Transverse colon (tissue), 4 donors: ENCODE results near the gene RAET1E. TPM values are rescaled to one million over a fixed set of nuclear protein-coding genes. Genes with fewer than 3 reads are reported as not detected.
A peak's percentile ranks its signal among the peaks of the same experiment; 100 is the strongest.
"Not testable (repeated sequence)": the region's sequence is repeated elsewhere in the genome, so short reads cannot be mapped to it uniquely, and the experiment has no call there.

Experiments
- DNase-seq: peaks from one replicate; pipeline ENCODE4 v3.0.0-alpha.2; 2019
- H3K27ac ChIP-seq, 4 donors: fragments of 200-600 bp; sonication (generic); 2 replicates each; pipeline ENCODE4 v1.5.1; 2016 to 2018; ENCODE audit warnings: inconsistent platforms in 4 of 4
- H3K27me3 ChIP-seq: fragments of 200-600 bp; sonication (generic); 2 replicates; pipeline ENCODE4 v1.5.1; 2017; ENCODE audit warnings: inconsistent platforms
- H3K36me3 ChIP-seq, 4 donors: fragments of 200-600 bp; sonication (generic); 2 replicates each; pipeline ENCODE4 v1.5.1; 2017 to 2019; ENCODE audit warnings: inconsistent platforms in 4 of 4
- H3K4me1 ChIP-seq, 4 donors: fragments of 200-600 bp; sonication (generic); 2 replicates each; pipeline ENCODE4 v1.5.1; 2017 to 2020; ENCODE audit warnings: inconsistent platforms in 4 of 4
- H3K4me3 ChIP-seq, 4 donors: fragments of 200-600 bp; sonication (generic); 1 replicate in 1 of 4; 2 replicates in 3 of 4; pipeline versions ENCODE4 v1.5.1 to v1.6.1; 2017 to 2019; ENCODE audit warnings: inconsistent platforms in 4 of 4
- H3K9me3 ChIP-seq, 2 donors: fragments of 200-600 bp; sonication (generic); 2 replicates each; pipeline ENCODE4 v1.5.1; 2017 to 2019; ENCODE audit warnings: inconsistent platforms in 2 of 2
- EP300 ChIP-seq: sonication (generic); formaldehyde crosslinking; IDR thresholded peaks from one replicate; pipeline ENCODE4 v1.6.1; 2017; ENCODE audit warnings: antibody characterized with exemption, low read depth
- POLR2A ChIP-seq: fragments of 450-650 bp; IDR thresholded peaks from one replicate; pipeline ENCODE4 v1.6.1; 2016; ENCODE audit warnings: antibody characterized with exemption, mild to moderate bottlenecking, moderate library complexity
- POLR2AphosphoS5 ChIP-seq, 3 donors: sonication (generic); formaldehyde crosslinking; IDR thresholded peaks; one replicate each; pipeline ENCODE4 v1.6.1; 2016; ENCODE audit warnings: antibody characterized with exemption in 3 of 3
- WGBS, 2 donors: methylation state at CpG; one replicate each; pipeline ENCODE4 v1.1.5; 2018; ENCODE audit warnings: low coverage in 1 of 2; 5-methylcytosine and 5-hydroxymethylcytosine counted together
- in situ Hi-C, 4 donors: fragments of 200-750 bp; cut with MboI; loops; one replicate each; pipeline versions ENCODE4 v1.15.0 to v1.15.1; 2017; ENCODE audit warnings: low sequenced_read_pairs in 3 of 4, low pct_ligation_motif_present in 1 of 4, low pct_unique_long_range_greater_than_20kb in 1 of 4
- intact Hi-C: fragments of 100-400 bp; cut with DNase I; formaldehyde crosslinking; loops from one replicate; pipeline ENCODE4 v1.15.1; 2023; ENCODE audit warnings: low total_unique reads
- total RNA-seq, 4 donors: library from RNA; depleted of rRNA; stranded (reverse); fragments of >200 nt; gene quantifications; one replicate each; pipeline ENCODE4 v1.1.0, GENCODE V29; 2016
- TF ChIP-seq, protein P1 (sequence below), 5 experiments: fragments of 200-600 bp in 3 of 5; fragments of 450-650 bp in 2 of 5; sonication (generic) in 3 of 5; IDR thresholded peaks; 1 replicate in 2 of 5; 2 replicates in 3 of 5; pipeline ENCODE4 v1.5.1; 2016 to 2017; ENCODE audit warnings: antibody characterized with exemption in 5 of 5, inconsistent platforms in 3 of 5, mild to moderate bottlenecking in 2 of 5, moderate library complexity in 1 of 5

Gene RAET1E
- total RNA-seq, 4 donors from 2014 or later = not detected

- intact Hi-C loops = no loop called here
- Histone ChIP-seq H3K36me3 (no peaks in the 10 kb centered on the region), H3K27ac (no peak overlapping the region), H3K27me3 (no peaks in the 10 kb centered on the region), H3K9me3 (no peaks in the 10 kb centered on the region), H3K4me1 (peaks cover 3 to 33% (median 20%) of the 10 kb centered on the region in 4 donors), H3K4me3 (no peak overlapping the region)
- in situ Hi-C loops = no loop called here
- TF ChIP-seq EP300 (no peak), POLR2AphosphoS5 (IDR thresholded peaks at IDR 0.05) (no peak), POLR2A (no peak)
- TF ChIP-seq, protein P1, sequence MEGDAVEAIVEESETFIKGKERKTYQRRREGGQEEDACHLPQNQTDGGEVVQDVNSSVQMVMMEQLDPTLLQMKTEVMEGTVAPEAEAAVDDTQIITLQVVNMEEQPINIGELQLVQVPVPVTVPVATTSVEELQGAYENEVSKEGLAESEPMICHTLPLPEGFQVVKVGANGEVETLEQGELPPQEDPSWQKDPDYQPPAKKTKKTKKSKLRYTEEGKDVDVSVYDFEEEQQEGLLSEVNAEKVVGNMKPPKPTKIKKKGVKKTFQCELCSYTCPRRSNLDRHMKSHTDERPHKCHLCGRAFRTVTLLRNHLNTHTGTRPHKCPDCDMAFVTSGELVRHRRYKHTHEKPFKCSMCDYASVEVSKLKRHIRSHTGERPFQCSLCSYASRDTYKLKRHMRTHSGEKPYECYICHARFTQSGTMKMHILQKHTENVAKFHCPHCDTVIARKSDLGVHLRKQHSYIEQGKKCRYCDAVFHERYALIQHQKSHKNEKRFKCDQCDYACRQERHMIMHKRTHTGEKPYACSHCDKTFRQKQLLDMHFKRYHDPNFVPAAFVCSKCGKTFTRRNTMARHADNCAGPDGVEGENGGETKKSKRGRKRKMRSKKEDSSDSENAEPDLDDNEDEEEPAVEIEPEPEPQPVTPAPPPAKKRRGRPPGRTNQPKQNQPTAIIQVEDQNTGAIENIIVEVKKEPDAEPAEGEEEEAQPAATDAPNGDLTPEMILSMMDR (IDR thresholded peaks at IDR 0.05) = no peak
- DNase-seq = no peak
- 67 to 84% methylated on average over 3 to 10 of the region's 10 CpGs for WGBS, 2 donors
Observed at GRCh38 chr6:149856256-149856994, 41.5 kb downstream of the RAET1E start.

GRCh38 chr6:149855741-149856140, 42.2 kb downstream of the RAET1E start:
- Histone ChIP-seq H3K9me3 (no peaks in the 10 kb centered on the region), H3K27ac (peak overlapping the region in 2 of 4 donors; percentile 1 to 35), H3K36me3 (no peaks in the 10 kb centered on the region), H3K4me1 (peaks cover 3 to 30% (median 20%) of the 10 kb centered on the region in 4 donors), H3K4me3 (no peak overlapping the region), H3K27me3 (no peaks in the 10 kb centered on the region)
- TF ChIP-seq EP300 (no peak), POLR2AphosphoS5 (IDR thresholded peaks at IDR 0.05) (no peak), POLR2A (no peak)
- TF ChIP-seq, protein P1 (IDR thresholded peaks at IDR 0.05) = no peak
- in situ Hi-C loops (no loop called here), intact Hi-C loops (no loop called here)
- DNase-seq = no peak
- 59% methylated on average over 2 of the region's 2 CpGs; no CpG with 5 or more reads in 1 of the 2 donors for WGBS, 2 donors

- in situ Hi-C loops (no loop called here), intact Hi-C loops (no loop called here)
- Histone ChIP-seq H3K27ac (peak overlapping the region in 2 of 4 donors; percentile 1 to 35), H3K36me3 (no peaks in the 10 kb centered on the region), H3K4me1 (peaks cover 3 to 30% (median 20%) of the 10 kb centered on the region in 4 donors), H3K27me3 (no peaks in the 10 kb centered on the region), H3K4me3 (no peak overlapping the region), H3K9me3 (no peaks in the 10 kb centered on the region)
- DNase-seq = no peak
- TF ChIP-seq, protein P1 (IDR thresholded peaks at IDR 0.05) = no peak
- TF ChIP-seq POLR2AphosphoS5 (IDR thresholded peaks at IDR 0.05) (no peak), EP300 (no peak), POLR2A (no peak)
- 61% methylated on average over 5 of the region's 5 CpGs; no CpG with 5 or more reads in 1 of the 2 donors for WGBS, 2 donors
Observed at GRCh38 chr6:149855040-149855654, 42.8 kb downstream of the RAET1E start.

DNA sequence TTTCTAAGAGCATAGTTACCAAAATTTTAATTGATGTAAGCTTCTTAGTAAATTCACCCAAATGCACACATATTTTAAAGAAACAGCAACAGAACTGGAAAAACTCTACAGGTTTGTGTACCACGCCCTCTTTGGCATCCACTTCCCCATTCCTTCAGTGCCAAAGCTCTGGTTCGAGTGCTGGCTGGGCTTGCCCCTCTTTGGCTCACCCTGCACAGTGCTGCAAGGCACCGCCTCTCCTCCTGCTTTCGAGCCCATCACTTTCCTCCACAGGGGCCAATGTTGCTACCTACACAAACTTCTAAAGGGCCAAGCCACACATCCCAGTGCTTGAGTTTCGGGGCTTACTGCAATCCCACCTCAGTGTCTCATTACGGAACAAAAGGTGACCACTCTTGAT, 43.4 kb downstream of the RAET1E start:
- Histone ChIP-seq H3K36me3 (no peaks in the 10 kb centered on the region), H3K4me1 (peaks cover 3 to 30% (median 18%) of the 10 kb centered on the region in 4 donors), H3K27me3 (no peaks in the 10 kb centered on the region), H3K4me3 (no peak overlapping the region), H3K27ac (peak overlapping the region in 1 of 4 donors; percentile 35), H3K9me3 (no peaks in the 10 kb centered on the region)
- intact Hi-C loops = no loop called here
- in situ Hi-C loops = no loop called here
- 69 to 100% methylated on average over 1 to 6 of the region's 6 CpGs for WGBS, 2 donors
- no peak for DNase-seq
- TF ChIP-seq POLR2A (no peak), EP300 (no peak), POLR2AphosphoS5 (IDR thresholded peaks at IDR 0.05) (no peak)
- TF ChIP-seq, protein P1 (IDR thresholded peaks at IDR 0.05) = no peak

DNA sequence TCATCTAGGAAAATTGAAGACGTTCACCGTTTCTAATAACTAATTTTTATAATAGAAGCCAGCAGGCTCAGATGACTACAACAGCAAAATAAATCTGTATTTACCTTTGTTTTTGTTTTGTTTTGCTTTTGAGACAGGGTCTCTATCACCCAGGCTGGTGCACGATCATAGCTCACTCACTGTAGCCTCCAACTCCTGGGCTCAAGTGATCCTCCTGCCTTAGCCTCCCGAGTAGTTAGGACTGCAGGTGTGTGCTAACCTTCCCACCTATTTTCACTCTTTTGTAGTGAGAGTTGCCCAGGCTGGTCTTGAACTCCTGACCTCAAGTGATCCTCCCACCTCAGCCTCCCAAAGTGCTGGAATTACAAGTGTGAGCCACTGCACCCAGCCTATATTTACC, 43.9 kb downstream of the RAET1E start:
- H3K36me3 ChIP-seq, in situ Hi-C loops, intact Hi-C loops, DNase-seq, H3K9me3 ChIP-seq, H3K27me3 ChIP-seq, H3K4me3 ChIP-seq, H3K27ac ChIP-seq: not testable (repeated sequence)
- peaks cover 3 to 30% (median 16%) of the 10 kb centered on the region in 4 donors for H3K4me1 ChIP-seq
- WGBS, 2 donors = 83 to 91% methylated on average over 4 of the region's 4 CpGs
